ENCODE data around the gene LRRC40. TPM values are rescaled to one million over a fixed set of nuclear protein-coding genes. Genes with fewer than 3 reads are reported as not detected.

The LRRC40 gene
- total and polyA plus RNA-seq, 7 experiments from 2014 or later: 6.1 to 19.2 (median 11.5) TPM

- Mint-ChIP-seq H3K36me3 (peaks cover 2 to 35% (median 13%) of the 10 kb centered on the region in 5 donors), H3K27ac (no peak overlapping the region), H3K9me3 (no peaks in the 10 kb centered on the region), H3K4me3 (no peak overlapping the region), H3K27me3 (no peaks in the 10 kb centered on the region), H3K4me1 (no peaks in the 10 kb centered on the region)
- DNase-seq: no peak
- POLR2A ChIA-PET: no interaction called here
- no peak for ATAC-seq
- peaks cover 0 to 16% (median 0%) of the 10 kb centered on the region in 3 experiments for H3K36me3 ChIP-seq (ENCODE audit: control insufficient read depth in 2 of 3, insufficient read depth in 3 of 3, low read length in 3 of 3)
- H3K4me1 ChIP-seq (ENCODE audit: control insufficient read depth in 2 of 2, insufficient read depth in 2 of 2, low read length in 2 of 2): no peaks in the 10 kb centered on the region
- intact Hi-C loops (cut with micrococcal nuclease): no loop called here
- no peak overlapping the region for H3K27ac ChIP-seq (ENCODE audit: low read depth, low read length)
- no peak overlapping the region for H3K4me3 ChIP-seq (ENCODE audit: low read length)
- no peaks in the 10 kb centered on the region for H3K27me3 ChIP-seq (ENCODE audit: control insufficient read depth in 2 of 2, insufficient read depth in 2 of 2, low read length in 2 of 2)
- CTCF ChIA-PET: no interaction called here
- no peaks in the 10 kb centered on the region for H3K9me3 ChIP-seq (ENCODE audit: control insufficient read depth in 2 of 3, low read length in 3 of 3)
Observed at GRCh38 chr1:70150444-70150843, 54.9 kb downstream of the LRRC40 start.

GRCh38 chr1:70146488-70146887 is 58.9 kb downstream of the LRRC40 start:
- Mint-ChIP-seq H3K9me3 (no peaks in the 10 kb centered on the region), H3K4me1 (no peaks in the 10 kb centered on the region), H3K27me3 (no peaks in the 10 kb centered on the region), H3K36me3 (peaks cover 2 to 27% (median 13%) of the 10 kb centered on the region in 5 donors), H3K4me3 (no peak overlapping the region), H3K27ac (no peak overlapping the region)
- no peaks in the 10 kb centered on the region for H3K9me3 ChIP-seq (ENCODE audit: control insufficient read depth in 2 of 3, low read length in 3 of 3)
- POLR2A ChIA-PET: interaction anchor here (0.6 kb wide), 1 partner anchor 1427 kb away, joined by 3 read pairs; no protein-coding TSS in a partner anchor
- CTCF ChIA-PET: no interaction called here
- H3K4me1 ChIP-seq (ENCODE audit: control insufficient read depth in 2 of 2, insufficient read depth in 2 of 2, low read length in 2 of 2): no peaks in the 10 kb centered on the region
- H3K4me3 ChIP-seq (ENCODE audit: low read length): no peak overlapping the region
- intact Hi-C loops (cut with micrococcal nuclease): no loop called here
- H3K36me3 ChIP-seq (ENCODE audit: control insufficient read depth in 2 of 3, insufficient read depth in 3 of 3, low read length in 3 of 3): peaks cover 0 to 12% (median 0%) of the 10 kb centered on the region in 3 experiments
- no peaks in the 10 kb centered on the region for H3K27me3 ChIP-seq (ENCODE audit: control insufficient read depth in 2 of 2, insufficient read depth in 2 of 2, low read length in 2 of 2)
- ATAC-seq (no peak), DNase-seq (no peak)
- H3K27ac ChIP-seq (ENCODE audit: low read depth, low read length): no peak overlapping the region

DNA sequence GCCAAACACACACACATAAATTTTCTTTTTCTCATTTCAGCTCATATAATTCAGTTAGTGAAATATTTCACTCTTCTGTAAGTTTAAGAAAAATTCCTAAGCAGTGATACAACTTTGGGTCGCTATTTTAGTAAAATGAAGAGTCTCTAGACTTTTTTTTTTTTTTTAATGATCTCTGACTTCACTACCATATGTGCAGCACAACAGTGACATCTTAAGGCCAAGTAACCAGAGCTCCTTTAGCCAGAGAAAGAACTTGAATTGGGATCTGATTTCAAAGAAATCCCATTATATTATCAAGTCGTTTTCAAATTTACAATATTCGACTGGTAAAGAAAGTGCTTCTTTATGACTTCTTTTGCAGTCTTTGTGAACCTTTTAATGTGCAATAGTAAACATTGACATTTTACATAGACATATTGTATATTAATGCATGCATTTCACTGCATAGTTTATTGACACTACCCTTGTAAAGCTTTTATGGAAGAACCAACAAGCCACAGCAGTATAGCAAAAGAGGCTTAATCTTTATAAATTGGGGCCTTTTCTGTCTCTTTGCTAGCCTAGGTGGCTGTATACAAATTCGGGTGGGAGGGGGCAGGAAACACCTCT is 62.2 kb downstream of the LRRC40 start:
- CTCF ChIA-PET: interaction anchor here (0.9 kb wide), 1 partner anchor 12 kb away, joined by 4 read pairs; no protein-coding TSS in a partner anchor
- Histone ChIP-seq H3K4me3 (ENCODE audit: low read length) (no peak overlapping the region), H3K27ac (ENCODE audit: low read depth, low read length) (no peak overlapping the region), H3K9me3 (ENCODE audit: control insufficient read depth in 2 of 3, low read length in 3 of 3) (no peaks in the 10 kb centered on the region), H3K27me3 (ENCODE audit: control insufficient read depth in 2 of 2, insufficient read depth in 2 of 2, low read length in 2 of 2) (no peaks in the 10 kb centered on the region), H3K4me1 (ENCODE audit: control insufficient read depth in 2 of 2, insufficient read depth in 2 of 2, low read length in 2 of 2) (no peaks in the 10 kb centered on the region), H3K36me3 (ENCODE audit: control insufficient read depth in 2 of 3, insufficient read depth in 3 of 3, low read length in 3 of 3) (peaks cover 0 to 12% (median 0%) of the 10 kb centered on the region in 3 experiments)
- POLR2A ChIA-PET: no interaction called here
- H3K9me3 Mint-ChIP-seq: no peaks in the 10 kb centered on the region
- H3K4me1 Mint-ChIP-seq: no peaks in the 10 kb centered on the region
- H3K27ac Mint-ChIP-seq: no peak overlapping the region
- intact Hi-C loops (cut with micrococcal nuclease): no loop called here
- ATAC-seq (no peak), DNase-seq (no peak)
- peaks cover 0 to 16% (median 4%) of the 10 kb centered on the region in 5 donors for H3K36me3 Mint-ChIP-seq
- H3K4me3 Mint-ChIP-seq: no peak overlapping the region
- H3K27me3 Mint-ChIP-seq: peaks cover 0 to 2% (median 0%) of the 10 kb centered on the region in 5 donors

DNA sequence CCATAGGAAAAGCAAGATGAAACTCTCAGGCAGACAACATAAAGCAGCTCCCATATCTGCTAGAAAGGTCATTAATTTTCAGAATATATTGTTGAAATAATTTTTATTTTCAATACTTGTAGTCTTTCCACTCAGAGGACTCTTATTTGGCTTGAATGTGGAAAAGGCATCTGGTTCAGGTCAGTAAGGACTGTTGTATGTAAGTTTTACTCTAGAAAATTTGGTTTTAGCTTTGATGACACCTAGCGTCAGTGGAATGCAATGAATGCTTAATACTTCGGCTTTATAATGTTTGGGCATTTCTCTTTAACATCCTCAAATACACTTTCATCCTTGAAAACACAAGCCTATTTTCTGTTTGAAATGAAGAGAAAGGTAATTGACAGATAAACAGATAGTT is 63.3 kb downstream of the LRRC40 start:
- Mint-ChIP-seq H3K4me1 (no peaks in the 10 kb centered on the region), H3K27me3 (peaks cover 0 to 6% (median 0%) of the 10 kb centered on the region in 5 donors), H3K4me3 (no peak overlapping the region), H3K36me3 (peaks cover 0 to 5% (median 0%) of the 10 kb centered on the region in 5 donors), H3K27ac (no peak overlapping the region), H3K9me3 (no peaks in the 10 kb centered on the region)
- no peak overlapping the region for H3K27ac ChIP-seq (ENCODE audit: low read depth, low read length)
- no peak overlapping the region for H3K4me3 ChIP-seq (ENCODE audit: low read length)
- H3K27me3 ChIP-seq (ENCODE audit: control insufficient read depth in 2 of 2, insufficient read depth in 2 of 2, low read length in 2 of 2): no peaks in the 10 kb centered on the region
- intact Hi-C loops (cut with micrococcal nuclease): no loop called here
- CTCF ChIA-PET: no interaction called here
- H3K9me3 ChIP-seq (ENCODE audit: control insufficient read depth in 2 of 3, low read length in 3 of 3): no peaks in the 10 kb centered on the region
- ATAC-seq (no peak), DNase-seq (no peak)
- POLR2A ChIA-PET: interaction anchor here (0.6 kb wide), 1 partner anchor 212 kb away, joined by 4 read pairs; no protein-coding TSS in a partner anchor
- H3K4me1 ChIP-seq (ENCODE audit: control insufficient read depth in 2 of 2, insufficient read depth in 2 of 2, low read length in 2 of 2): no peaks in the 10 kb centered on the region
- peaks cover 0 to 9% (median 0%) of the 10 kb centered on the region in 3 experiments for H3K36me3 ChIP-seq (ENCODE audit: control insufficient read depth in 2 of 3, insufficient read depth in 3 of 3, low read length in 3 of 3)

GRCh38 chr1:70140894-70141293 is 64.5 kb downstream of the LRRC40 start:
- H3K27ac Mint-ChIP-seq: no peak overlapping the region
- Histone ChIP-seq H3K27me3 (ENCODE audit: control insufficient read depth in 2 of 2, insufficient read depth in 2 of 2, low read length in 2 of 2) (no peaks in the 10 kb centered on the region), H3K4me1 (ENCODE audit: control insufficient read depth in 2 of 2, insufficient read depth in 2 of 2, low read length in 2 of 2) (no peaks in the 10 kb centered on the region), H3K4me3 (ENCODE audit: low read length) (no peak overlapping the region), H3K36me3 (ENCODE audit: control insufficient read depth in 2 of 3, insufficient read depth in 3 of 3, low read length in 3 of 3) (no peaks in the 10 kb centered on the region), H3K27ac (ENCODE audit: low read depth, low read length) (no peak overlapping the region), H3K9me3 (ENCODE audit: control insufficient read depth in 2 of 3, low read length in 3 of 3) (no peaks in the 10 kb centered on the region)
- ChIA-PET CTCF (no interaction called here), POLR2A (no interaction called here)
- no peaks in the 10 kb centered on the region for H3K4me1 Mint-ChIP-seq
- no peaks in the 10 kb centered on the region for H3K9me3 Mint-ChIP-seq
- intact Hi-C loops (cut with micrococcal nuclease): no loop called here
- H3K27me3 Mint-ChIP-seq: peaks cover 0 to 6% (median 0%) of the 10 kb centered on the region in 5 donors
- no peaks in the 10 kb centered on the region for H3K36me3 Mint-ChIP-seq
- ATAC-seq: no peak
- H3K4me3 Mint-ChIP-seq: no peak overlapping the region
- no peak for DNase-seq

DNA sequence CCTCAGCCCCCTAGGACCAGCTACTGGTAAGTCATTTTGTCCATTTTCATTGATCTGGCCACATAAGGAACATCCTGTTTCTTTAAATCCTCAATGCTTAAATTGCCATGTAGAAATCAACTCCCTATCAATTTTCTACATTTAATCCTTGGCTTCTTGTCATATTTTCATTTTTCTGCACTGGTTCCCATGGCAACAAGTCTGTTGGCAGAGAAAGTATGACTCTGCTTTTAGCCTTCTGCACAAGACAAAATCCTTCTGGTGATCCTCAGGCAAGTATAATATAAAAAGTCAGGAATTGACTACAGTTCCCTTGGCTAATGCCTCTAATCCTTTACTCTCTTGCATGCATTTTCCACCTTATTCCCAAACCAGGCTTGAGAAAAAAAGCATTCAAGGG is 65.0 kb downstream of the LRRC40 start:
- peaks cover 0 to 10% (median 0%) of the 10 kb centered on the region in 5 donors for H3K27me3 Mint-ChIP-seq
- no peaks in the 10 kb centered on the region for H3K9me3 Mint-ChIP-seq
- Histone ChIP-seq H3K4me1 (ENCODE audit: control insufficient read depth in 2 of 2, insufficient read depth in 2 of 2, low read length in 2 of 2) (no peaks in the 10 kb centered on the region), H3K4me3 (ENCODE audit: low read length) (no peak overlapping the region), H3K27me3 (ENCODE audit: control insufficient read depth in 2 of 2, insufficient read depth in 2 of 2, low read length in 2 of 2) (no peaks in the 10 kb centered on the region), H3K27ac (ENCODE audit: low read depth, low read length) (no peak overlapping the region), H3K9me3 (ENCODE audit: control insufficient read depth in 2 of 3, low read length in 3 of 3) (no peaks in the 10 kb centered on the region), H3K36me3 (ENCODE audit: control insufficient read depth in 2 of 3, insufficient read depth in 3 of 3, low read length in 3 of 3) (no peaks in the 10 kb centered on the region)
- no peak overlapping the region for H3K4me3 Mint-ChIP-seq
- intact Hi-C loops (cut with micrococcal nuclease): no loop called here
- H3K36me3 Mint-ChIP-seq: no peaks in the 10 kb centered on the region
- no peak overlapping the region for H3K27ac Mint-ChIP-seq
- ATAC-seq: no peak
- DNase-seq: no peak
- ChIA-PET POLR2A (no interaction called here), CTCF (no interaction called here)
- no peaks in the 10 kb centered on the region for H3K4me1 Mint-ChIP-seq

- Mint-ChIP-seq H3K36me3 (no peaks in the 10 kb centered on the region), H3K9me3 (no peaks in the 10 kb centered on the region), H3K4me1 (peaks cover 0 to 4% (median 0%) of the 10 kb centered on the region in 7 donors), H3K27ac (no peak overlapping the region), H3K27me3 (peaks cover 0 to 25% (median 9%) of the 10 kb centered on the region in 5 donors), H3K4me3 (no peak overlapping the region)
- Histone ChIP-seq H3K9me3 (ENCODE audit: control insufficient read depth in 2 of 3, low read length in 3 of 3) (no peaks in the 10 kb centered on the region), H3K4me1 (ENCODE audit: control insufficient read depth in 2 of 2, insufficient read depth in 2 of 2, low read length in 2 of 2) (no peaks in the 10 kb centered on the region), H3K27ac (ENCODE audit: low read depth, low read length) (no peak overlapping the region), H3K4me3 (ENCODE audit: low read length) (no peak overlapping the region), H3K27me3 (ENCODE audit: control insufficient read depth in 2 of 2, insufficient read depth in 2 of 2, low read length in 2 of 2) (no peaks in the 10 kb centered on the region), H3K36me3 (ENCODE audit: control insufficient read depth in 2 of 3, insufficient read depth in 3 of 3, low read length in 3 of 3) (no peaks in the 10 kb centered on the region)
- intact Hi-C loops (cut with micrococcal nuclease): loop anchor here in 1 of 2 donors (10.0 kb wide), 1 partner anchor 921 kb away; no protein-coding TSS in a partner anchor
- CTCF ChIA-PET: interaction anchor here (1.8 to 2.1 kb wide), 2 partner anchors 361 to 373 kb away, joined by 3 to 5 read pairs; no protein-coding TSS in a partner anchor
- ATAC-seq: no peak
- POLR2A ChIA-PET: no interaction called here
- DNase-seq: no peak
Observed at GRCh38 chr1:70134148-70134547, 71.2 kb downstream of the LRRC40 start.

Measured in naive thymus-derived CD4-positive, alpha-beta T cell (primary cell).